A172 (cell line): ENCODE results near the gene RPL10A. TPM values are rescaled to one million over a fixed set of nuclear protein-coding genes. Genes with fewer than 3 reads are reported as not detected.
A peak's percentile ranks its signal among the peaks of the same experiment; 100 is the strongest.
"Not testable (repeated sequence)": the region's sequence is repeated elsewhere in the genome, so short reads cannot be mapped to it uniquely, and the experiment has no call there.

Experiments
- DNase-seq: peaks from one replicate; pipeline ENCODE4 v3.0.0-alpha.2; 2015; ENCODE audit warnings: low spot score
- total RNA-seq: library from RNA; depleted of rRNA; stranded (reverse); fragments of >200 nt; shearing (Covaris generic); gene quantifications from 2 replicates; pipeline ENCODE4 v1.2.3, GENCODE V29; 2014; rRNA removed

The RPL10A gene
- 1,014 and 1,151 TPM in 2 replicates for total RNA-seq

DNA sequence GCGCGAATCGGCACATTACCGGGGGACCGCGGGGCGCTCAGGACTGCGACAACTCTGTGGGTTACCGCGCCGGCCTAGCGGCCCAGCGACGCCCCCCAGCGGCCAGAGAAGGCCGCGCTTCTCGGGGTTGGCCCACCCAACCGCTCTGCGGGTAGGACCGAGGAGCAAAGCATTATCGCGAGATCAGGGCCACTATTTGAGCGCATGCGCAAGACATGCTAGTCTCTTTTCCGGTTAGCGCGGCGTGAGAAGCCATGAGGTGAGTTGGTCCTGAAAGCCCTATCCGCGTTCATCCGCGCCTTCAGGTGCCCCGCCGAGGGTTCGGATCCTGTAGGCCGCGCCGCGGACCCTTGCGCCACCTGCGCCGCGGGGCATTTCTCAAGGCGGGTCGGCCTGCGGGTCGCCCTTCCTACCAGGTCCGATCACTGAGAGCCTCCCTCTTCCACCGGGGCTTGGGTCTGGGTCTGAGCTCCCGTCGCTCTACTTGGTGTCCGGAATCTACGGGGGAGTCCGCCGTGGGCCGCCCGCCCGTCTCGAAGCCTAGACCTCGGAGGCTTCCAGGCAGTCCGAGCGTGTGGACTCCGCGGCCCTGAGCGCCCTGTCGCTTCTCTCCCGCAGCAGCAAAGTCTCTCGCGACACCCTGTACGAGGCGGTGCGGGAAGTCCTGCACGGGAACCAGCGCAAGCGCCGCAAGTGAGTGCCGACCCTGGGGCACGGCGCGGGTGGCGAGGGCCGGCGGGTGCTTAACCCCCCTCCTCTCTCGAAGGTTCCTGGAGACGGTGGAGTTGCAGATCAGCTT, at the start of gene RPL10A:
Gene RPL10A, plus strand, starts transcription at position 221 of the 799 bp plus-strand sequence. Its CDS starts 34 bp downstream, at position 255.
- peak; percentile 95 for DNase-seq

DNA sequence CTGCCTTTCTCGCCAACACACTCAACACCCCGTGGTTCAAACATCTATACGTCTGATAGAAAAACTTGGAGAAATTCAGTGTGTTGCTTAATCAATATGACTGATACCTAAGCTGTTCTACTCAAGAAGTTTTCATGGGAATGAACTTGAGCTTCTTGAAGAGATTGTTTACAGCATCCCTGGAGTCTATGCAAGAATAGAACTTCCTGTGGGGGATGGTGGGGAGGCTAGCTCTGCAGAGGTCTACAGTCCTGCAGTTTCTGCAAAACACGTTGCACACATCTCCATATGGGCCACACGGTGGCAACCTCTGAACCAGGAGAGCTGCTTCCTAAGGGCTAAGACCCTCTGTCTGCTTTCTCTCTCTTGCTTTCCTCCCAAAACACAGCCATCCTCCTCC, 48.8 kb upstream of the RPL10A start:
- no peak for DNase-seq

DNA sequence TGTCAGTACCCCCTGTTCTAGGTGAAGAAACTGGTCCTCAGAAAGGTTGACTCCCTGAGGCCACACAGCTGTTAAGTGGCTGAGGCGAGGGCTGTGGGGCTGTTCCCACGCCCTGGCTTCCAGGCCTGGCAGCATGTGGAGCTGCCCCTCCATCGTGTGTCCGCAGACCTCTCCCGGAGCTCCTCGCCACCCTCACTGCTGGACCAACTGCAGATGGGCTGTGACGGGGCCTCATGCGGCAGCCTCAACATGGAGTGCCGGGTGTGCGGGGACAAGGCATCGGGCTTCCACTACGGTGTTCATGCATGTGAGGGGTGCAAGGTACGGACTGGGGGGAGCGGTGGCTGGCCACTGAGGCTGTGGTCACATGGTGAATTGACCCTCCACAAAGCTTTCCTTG, 48.2 kb upstream of the RPL10A start:
- no peak for DNase-seq

GRCh38 chr6:35425284-35425683, 42.9 kb upstream of the RPL10A start:
- peak; percentile 86 for DNase-seq

- no peak for DNase-seq
These were observed 42.1 kb upstream of the RPL10A start for GRCh38 chr6:35426074-35426473.

- DNase-seq, result no peak
These were observed 40.8 kb upstream of the RPL10A start for GRCh38 chr6:35427435-35427834.

DNA sequence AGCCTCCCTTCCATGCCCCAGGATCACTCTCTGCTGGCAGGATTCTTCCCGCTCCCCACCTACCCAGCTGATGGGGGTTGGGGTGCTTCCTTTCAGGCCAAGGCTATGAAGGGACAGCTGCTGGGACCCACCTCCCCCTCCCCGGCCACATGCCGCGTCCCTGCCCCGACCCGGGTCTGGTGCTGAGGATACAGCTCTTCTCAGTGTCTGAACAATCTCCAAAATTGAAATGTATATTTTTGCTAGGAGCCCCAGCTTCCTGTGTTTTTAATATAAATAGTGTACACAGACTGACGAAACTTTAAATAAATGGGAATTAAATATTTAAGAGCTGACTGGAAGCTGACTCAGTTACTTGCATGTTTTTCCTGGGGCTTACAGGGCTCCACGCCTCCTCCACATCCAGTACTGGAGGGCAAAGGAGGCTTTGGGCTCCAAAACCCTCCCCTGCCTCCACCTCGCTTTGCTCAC, 40.3 kb upstream of the RPL10A start:
- DNase-seq, result peak; percentile 64

GRCh38 chr6:35428421-35429149, 39.6 kb upstream of the RPL10A start:
- no peak for DNase-seq

- DNase-seq, result no peak
These were observed 38.7 kb upstream of the RPL10A start for GRCh38 chr6:35429463-35429862.

GRCh38 chr6:35432291-35432690, 35.9 kb upstream of the RPL10A start:
- DNase-seq, result no peak

DNA sequence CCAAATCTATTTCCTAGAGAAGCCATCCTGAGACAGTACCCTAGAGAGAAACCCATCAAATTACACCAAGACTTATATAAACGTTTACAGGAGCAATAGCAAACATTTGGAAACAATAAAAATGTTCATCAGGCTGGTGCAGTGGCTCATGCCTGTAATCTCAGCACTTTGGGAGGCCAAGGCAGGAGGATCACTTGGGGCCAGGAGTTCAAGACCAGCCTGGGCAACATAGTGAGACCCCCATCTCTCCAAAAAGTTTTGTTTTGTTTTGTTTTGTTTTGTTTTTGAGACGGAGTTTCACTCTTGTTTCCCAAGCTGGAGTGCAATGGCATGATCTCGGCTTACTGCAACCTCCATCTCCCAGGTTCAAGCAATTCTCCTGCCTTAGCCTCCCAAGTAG, 35.5 kb upstream of the RPL10A start:
- not testable (repeated sequence) for DNase-seq

GRCh38 chr6:35435074-35435837, 32.9 kb upstream of the RPL10A start:
- no peak for DNase-seq

DNA sequence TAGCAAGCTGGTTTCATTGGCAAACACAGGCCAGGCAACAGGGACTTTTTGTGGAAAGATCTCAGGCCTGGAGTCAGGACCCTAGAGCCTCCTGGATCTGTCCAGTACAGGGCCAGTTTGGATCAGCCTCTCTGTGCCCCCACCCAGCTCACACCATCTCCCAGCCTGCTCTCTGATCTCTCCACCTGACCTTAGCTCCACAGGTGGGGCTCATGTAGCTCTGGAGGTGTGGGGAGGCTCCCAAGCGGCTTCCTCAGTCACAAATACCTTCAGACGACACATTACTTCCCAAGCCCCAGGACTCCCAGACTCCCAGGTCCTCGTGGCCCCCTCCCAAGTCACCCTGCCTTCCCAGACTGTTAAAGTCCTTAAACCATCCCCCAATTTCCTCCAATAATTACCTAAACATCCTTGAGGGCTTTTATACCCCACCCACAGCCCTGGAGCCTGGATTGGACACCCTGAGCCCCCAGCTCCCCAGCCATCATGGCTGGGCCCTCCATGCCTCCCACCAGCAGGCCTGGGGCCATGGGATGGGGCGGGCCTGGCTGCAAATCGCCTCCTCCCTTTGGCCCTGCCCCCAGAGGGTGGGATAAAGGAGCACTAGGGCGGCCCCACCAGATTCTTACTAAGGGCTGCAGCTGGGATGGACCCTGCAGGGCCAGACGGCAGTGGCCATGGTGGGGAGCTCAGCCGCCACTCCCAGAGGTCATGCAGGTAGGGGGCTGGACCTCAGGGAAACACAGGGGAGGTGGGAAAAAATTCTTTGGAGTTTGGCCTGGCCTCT, 31.9 kb upstream of the RPL10A start:
- DNase-seq, result no peak

GRCh38 chr6:35438378-35439065, 29.7 kb upstream of the RPL10A start:
- DNase-seq, result not testable (repeated sequence)

- DNase-seq, result no peak
These were observed 28.9 kb upstream of the RPL10A start for GRCh38 chr6:35439308-35439707.

- no peak for DNase-seq
These were observed 27.0 kb upstream of the RPL10A start for GRCh38 chr6:35441205-35441604.

DNA sequence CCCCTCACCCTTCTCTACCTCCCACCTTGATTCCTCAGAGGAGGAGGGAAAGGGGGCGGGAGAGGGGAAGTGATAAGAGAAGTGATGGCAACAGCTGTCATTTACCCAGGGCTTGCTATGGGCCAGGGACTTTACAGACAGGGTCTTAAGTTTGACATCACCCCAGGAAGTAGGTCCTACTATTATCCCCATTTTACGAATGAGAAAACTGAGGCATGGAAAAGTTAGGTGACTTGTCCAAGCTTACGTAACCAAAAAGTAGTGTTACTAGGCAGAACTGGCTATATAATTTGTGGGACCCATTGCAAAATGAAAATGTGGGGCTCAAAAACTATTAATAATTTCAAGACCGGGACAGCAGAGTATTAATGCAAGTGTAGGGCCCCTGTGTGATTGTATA, 26.6 kb upstream of the RPL10A start:
- DNase-seq, result no peak

DNA sequence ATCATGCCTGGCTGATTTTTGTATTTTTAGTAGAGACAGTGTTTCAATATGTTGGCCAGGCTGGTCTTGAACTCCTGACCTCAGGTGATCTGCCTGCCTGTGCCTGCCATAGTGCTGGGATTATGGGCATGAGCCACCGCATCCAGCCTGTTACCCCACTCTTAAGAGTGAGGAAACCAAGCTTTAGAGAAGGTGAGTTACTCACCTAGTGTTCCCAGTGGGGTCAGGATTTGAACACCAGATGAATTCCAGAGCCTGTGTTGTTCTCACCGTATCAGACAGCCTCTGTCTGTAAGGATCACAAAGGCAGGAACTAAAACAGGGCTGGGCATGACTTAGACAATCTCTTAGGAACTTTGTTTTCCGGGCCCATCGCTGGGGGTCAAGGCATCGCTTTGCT, 25.5 kb upstream of the RPL10A start:
- no peak for DNase-seq

GRCh38 chr6:35443341-35444030, 24.7 kb upstream of the RPL10A start:
- peak; percentile 64 for DNase-seq

DNA sequence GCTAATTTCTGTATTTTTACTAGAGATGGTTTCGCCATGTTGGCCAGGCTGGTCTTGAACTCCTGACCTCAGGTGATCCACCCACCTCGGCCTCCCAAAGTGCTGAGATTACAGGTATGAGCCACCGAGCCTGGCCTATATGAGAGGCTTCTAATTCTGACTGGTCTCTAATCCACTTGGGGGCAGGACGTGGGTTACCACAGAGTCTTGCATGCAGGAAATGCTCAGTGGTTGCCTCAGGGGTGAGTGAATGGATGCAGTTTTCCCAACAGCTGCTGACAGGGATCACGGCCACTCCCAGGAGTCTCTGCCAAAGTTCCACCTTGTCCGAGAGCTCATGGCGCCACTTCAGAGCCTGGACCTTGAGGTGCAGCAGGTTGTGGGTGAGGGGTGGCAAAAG, 22.5 kb upstream of the RPL10A start:
- DNase-seq, result peak; percentile 42
